GM13976 (cell line): ENCODE results near the gene KRT10.

Source experiments
- DNase-seq: peaks from one replicate; pipeline ENCODE4 v3.0.0; 2012; ENCODE audit warnings: low spot score
- CTCF ChIP-seq: IDR thresholded peaks from 2 replicates; pipeline ENCODE4 v1.5.1; 2012; ENCODE audit warnings: borderline replicate concordance, mild to moderate bottlenecking; ENCODE audit not compliant: insufficient read depth; ENCODE audit errors: extremely low read depth, missing control alignments, control extremely low read depth
- in situ Hi-C: fragments of 300-500 bp; cut with MboI; formaldehyde crosslinking; loops from one replicate; pipeline ENCODE4 v1.12.0; 2022; ENCODE audit warnings: low sequenced_read_pairs, mixed read lengths, inconsistent platforms; ENCODE audit not compliant: unreplicated experiment

Gene KRT10

GRCh38 chr17:40775945-40776344 is 46.5 kb downstream of the KRT10 start:
- no peak for DNase-seq
- TF ChIP-seq CTCF, result no peak
- in situ Hi-C loops, result no loop called here

- in situ Hi-C loops, result no loop called here
- no peak for TF ChIP-seq CTCF
- no peak for DNase-seq
Observed at GRCh38 chr17:40772101-40772500, 50.3 kb downstream of the KRT10 start, which contains the start of gene KRT26. Gene KRT26 (minus strand): TSS chr17:40772201. CDS start chr17:40772113, 88 bp downstream.
